Thyroid gland (tissue), 4 donors: ENCODE measurements around the gene C4orf17. TPM values are rescaled to one million over a fixed set of nuclear protein-coding genes. Genes with fewer than 3 reads are reported as not detected.

ENCODE experiments used
- DNase-seq, 2 donors: peaks; one replicate each; pipeline ENCODE4 v3.0.0-alpha.2; 2019
- H3K27ac ChIP-seq, 3 donors: fragments of 200-600 bp; sonication (generic); 1 replicate in 2 of 3; 2 replicates in 1 of 3; pipeline ENCODE4 v1.5.1; 2016 to 2019; ENCODE audit warnings: mild to moderate bottlenecking in 1 of 3, moderate library complexity in 1 of 3
- H3K27me3 ChIP-seq: fragments of 200-600 bp; sonication (generic); one replicate; pipeline ENCODE4 v1.5.1; 2019
- H3K36me3 ChIP-seq, 2 donors: fragments of 200-600 bp; sonication (generic); one replicate each; pipeline ENCODE4 v1.5.1; 2016 to 2019
- H3K4me1 ChIP-seq, 2 donors: fragments of 200-600 bp; sonication (generic); one replicate each; pipeline ENCODE4 v1.5.1; 2017 to 2019
- H3K4me3 ChIP-seq, 3 donors: fragments of 200-600 bp; sonication (generic); replicated peaks in 1 of 3; 1 replicate in 2 of 3; 2 replicates in 1 of 3; pipeline ENCODE4 v1.5.1; 2016; ENCODE audit warnings: mild to moderate bottlenecking in 1 of 3
- H3K9me3 ChIP-seq: fragments of 200-600 bp; sonication (generic); one replicate; pipeline ENCODE4 v1.5.1; 2017
- POLR2A ChIP-seq, 2 donors: fragments of 450-650 bp; IDR thresholded peaks; one replicate each; pipeline ENCODE4 v1.6.1; 2017; ENCODE audit warnings: antibody characterized with exemption in 2 of 2, mild to moderate bottlenecking in 2 of 2, moderate library complexity in 1 of 2
- WGBS, 2 donors: methylation state at CpG; one replicate each; pipeline ENCODE4 v1.1.5; 2017; 5-methylcytosine and 5-hydroxymethylcytosine counted together
- intact Hi-C: fragments of 100-400 bp; cut with DNase I; formaldehyde crosslinking; loops from one replicate; pipeline ENCODE4 v1.15.1; 2023
- total RNA-seq, 4 donors: library from RNA; depleted of rRNA; stranded (reverse); fragments of >200 nt; gene quantifications; one replicate each; pipeline ENCODE4 v1.2.3, GENCODE V29; 2016
- TF ChIP-seq, protein P1 (sequence below), 6 experiments: fragments of 200-600 bp in 3 of 6; fragments of 450-650 bp in 3 of 6; sonication (generic) in 3 of 6; IDR thresholded peaks; one replicate each; pipeline ENCODE4 v1.5.1; 2016 to 2019; ENCODE audit warnings: antibody characterized with exemption in 6 of 6, mild to moderate bottlenecking in 2 of 6, inconsistent platforms in 1 of 6, moderate library complexity in 1 of 6

Gene C4orf17
- total RNA-seq, 4 donors from 2014 or later = not detected

DNA sequence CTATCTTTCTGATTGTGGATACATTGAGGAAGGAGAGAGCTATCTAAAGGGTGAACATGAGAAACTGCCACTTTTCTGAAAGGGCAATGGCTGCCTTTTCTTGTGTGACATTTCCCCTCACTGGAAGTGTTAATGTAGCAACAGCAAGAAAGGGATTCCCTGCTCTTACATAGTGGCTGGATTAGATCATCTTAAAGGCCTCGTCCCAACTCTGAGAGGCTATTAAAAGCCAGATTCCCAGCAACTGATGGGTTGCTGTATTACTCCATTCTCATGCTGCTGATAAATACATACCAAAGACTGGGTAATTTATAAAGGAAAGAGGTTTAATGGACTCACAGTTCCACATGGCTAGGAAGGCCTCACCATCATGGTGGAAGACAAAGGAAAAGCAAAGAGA is 41.9 kb upstream of the C4orf17 start:
- 80 to 88% methylated on average over 1 of the region's 1 CpG for WGBS, 2 donors
- no peak overlapping the region for H3K4me3 ChIP-seq
- TF ChIP-seq, protein P1, sequence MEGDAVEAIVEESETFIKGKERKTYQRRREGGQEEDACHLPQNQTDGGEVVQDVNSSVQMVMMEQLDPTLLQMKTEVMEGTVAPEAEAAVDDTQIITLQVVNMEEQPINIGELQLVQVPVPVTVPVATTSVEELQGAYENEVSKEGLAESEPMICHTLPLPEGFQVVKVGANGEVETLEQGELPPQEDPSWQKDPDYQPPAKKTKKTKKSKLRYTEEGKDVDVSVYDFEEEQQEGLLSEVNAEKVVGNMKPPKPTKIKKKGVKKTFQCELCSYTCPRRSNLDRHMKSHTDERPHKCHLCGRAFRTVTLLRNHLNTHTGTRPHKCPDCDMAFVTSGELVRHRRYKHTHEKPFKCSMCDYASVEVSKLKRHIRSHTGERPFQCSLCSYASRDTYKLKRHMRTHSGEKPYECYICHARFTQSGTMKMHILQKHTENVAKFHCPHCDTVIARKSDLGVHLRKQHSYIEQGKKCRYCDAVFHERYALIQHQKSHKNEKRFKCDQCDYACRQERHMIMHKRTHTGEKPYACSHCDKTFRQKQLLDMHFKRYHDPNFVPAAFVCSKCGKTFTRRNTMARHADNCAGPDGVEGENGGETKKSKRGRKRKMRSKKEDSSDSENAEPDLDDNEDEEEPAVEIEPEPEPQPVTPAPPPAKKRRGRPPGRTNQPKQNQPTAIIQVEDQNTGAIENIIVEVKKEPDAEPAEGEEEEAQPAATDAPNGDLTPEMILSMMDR (IDR thresholded peaks at IDR 0.05) = no peak
- no peak for TF ChIP-seq POLR2A (IDR thresholded peaks at IDR 0.05)
- no peaks in the 10 kb centered on the region for H3K4me1 ChIP-seq
- intact Hi-C loops = loop anchor here (10.0 kb wide), 1 partner anchor 354 kb away; no protein-coding TSS in a partner anchor
- no peaks in the 10 kb centered on the region for H3K27me3 ChIP-seq
- H3K27ac ChIP-seq = no peak overlapping the region
- H3K36me3 ChIP-seq = no peaks in the 10 kb centered on the region
- DNase-seq = no peak
- no peaks in the 10 kb centered on the region for H3K9me3 ChIP-seq

DNA sequence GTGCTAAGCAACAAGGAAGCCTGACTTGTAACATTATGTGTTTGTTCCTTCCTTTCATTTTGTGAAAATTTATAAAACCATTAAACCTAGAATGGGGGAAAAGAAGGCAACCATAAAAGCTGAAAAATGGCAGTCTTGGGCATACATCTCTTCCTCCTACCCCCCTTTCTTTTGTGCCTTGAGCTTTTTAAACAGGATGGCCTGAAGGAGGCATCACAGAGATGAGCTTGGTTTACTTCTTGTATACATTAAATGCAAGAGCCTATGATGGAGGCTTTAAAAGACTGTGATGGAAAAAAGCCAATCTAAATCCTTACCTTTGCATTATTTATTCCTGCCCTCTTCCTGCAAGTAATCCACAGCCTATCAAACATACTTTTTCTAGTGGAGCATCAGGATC is 39.5 kb upstream of the C4orf17 start:
- no peaks in the 10 kb centered on the region for H3K9me3 ChIP-seq
- no peak overlapping the region for H3K27ac ChIP-seq
- H3K4me3 ChIP-seq = no peak overlapping the region
- H3K36me3 ChIP-seq = no peaks in the 10 kb centered on the region
- intact Hi-C loops = no loop called here
- no peak for TF ChIP-seq POLR2A (IDR thresholded peaks at IDR 0.05)
- TF ChIP-seq, protein P1 (IDR thresholded peaks at IDR 0.05) = no peak
- H3K27me3 ChIP-seq = no peaks in the 10 kb centered on the region
- H3K4me1 ChIP-seq = no peaks in the 10 kb centered on the region
- DNase-seq = no peak

DNA sequence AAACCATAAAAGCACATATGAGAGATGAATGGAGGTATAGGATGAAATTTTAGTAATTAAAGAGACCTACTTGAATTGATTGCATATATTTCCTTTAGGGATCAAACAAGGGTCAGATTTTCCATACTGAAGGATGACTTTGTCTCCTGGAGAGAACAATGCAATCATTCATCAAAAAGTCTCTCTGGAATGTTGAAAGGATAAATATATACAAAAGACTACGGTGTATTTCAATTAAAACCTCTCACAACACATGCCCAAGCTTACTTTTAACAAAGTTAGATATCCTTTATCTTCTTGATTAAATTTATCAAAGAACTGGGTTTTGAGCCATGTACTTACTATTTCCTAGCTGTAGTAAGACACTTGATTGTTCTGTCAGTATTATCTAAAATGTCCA is 38.9 kb upstream of the C4orf17 start:
- 43 to 55% methylated on average over 1 of the region's 1 CpG for WGBS, 2 donors

DNA sequence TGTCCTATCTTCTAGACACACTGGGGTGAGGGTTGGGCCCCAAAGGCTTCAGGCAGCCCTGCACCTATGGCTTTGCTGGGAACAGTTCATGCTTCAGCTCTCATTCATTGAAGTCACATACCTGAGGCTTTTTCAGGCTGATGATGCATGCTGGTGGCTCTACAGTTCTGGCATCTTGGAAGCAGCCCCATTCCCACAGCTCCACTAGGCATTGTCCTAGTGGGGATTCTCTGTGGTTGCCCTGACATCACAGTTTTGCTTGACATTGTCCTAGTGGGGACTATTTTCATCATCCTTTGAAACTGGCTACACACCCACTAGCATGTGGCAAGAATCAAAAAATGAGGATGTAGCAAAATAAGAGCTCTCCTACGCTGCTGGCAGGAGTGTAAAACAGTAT is 37.7 kb upstream of the C4orf17 start:
- DNase-seq = no peak
- intact Hi-C loops = no loop called here
- no peaks in the 10 kb centered on the region for H3K9me3 ChIP-seq
- no peak overlapping the region for H3K27ac ChIP-seq
- no peaks in the 10 kb centered on the region for H3K4me1 ChIP-seq
- H3K27me3 ChIP-seq = no peaks in the 10 kb centered on the region
- no peaks in the 10 kb centered on the region for H3K36me3 ChIP-seq
- H3K4me3 ChIP-seq = no peak overlapping the region
- TF ChIP-seq, protein P1 (IDR thresholded peaks at IDR 0.05) = no peak
- TF ChIP-seq POLR2A (IDR thresholded peaks at IDR 0.05) = no peak
- 35 to 97% methylated on average over 1 of the region's 1 CpG for WGBS, 2 donors

More for the DNA sequence above, 38.9 kb upstream of the C4orf17 start:
- Histone ChIP-seq H3K4me1 (no peaks in the 10 kb centered on the region), H3K4me3 (no peak overlapping the region), H3K36me3 (no peaks in the 10 kb centered on the region), H3K27ac (no peak overlapping the region), H3K27me3 (no peaks in the 10 kb centered on the region), H3K9me3 (no peaks in the 10 kb centered on the region)
- DNase-seq = no peak
- TF ChIP-seq, protein P1 (IDR thresholded peaks at IDR 0.05) = no peak
- TF ChIP-seq POLR2A (IDR thresholded peaks at IDR 0.05) = no peak
- intact Hi-C loops = no loop called here

DNA sequence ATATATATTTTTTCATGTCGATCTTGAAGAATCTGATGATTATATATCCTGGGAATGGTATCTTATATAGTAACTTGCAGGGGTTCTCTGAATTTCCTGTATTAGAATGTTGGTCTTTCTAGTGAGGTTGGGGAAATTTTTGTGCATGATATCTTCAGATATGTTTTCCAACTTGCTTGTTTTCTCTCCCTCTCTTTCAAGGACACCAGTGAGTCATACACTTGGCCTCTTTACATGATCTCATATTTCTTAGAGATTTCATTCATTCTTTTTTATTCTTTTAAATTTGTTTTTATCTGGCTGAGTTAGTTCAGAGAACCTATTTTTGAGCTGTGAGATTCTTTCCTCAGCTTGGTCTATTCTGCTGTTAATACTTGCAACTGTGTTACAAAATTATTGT is 27.2 kb upstream of the C4orf17 start:
- no peak overlapping the region for H3K27ac ChIP-seq
- H3K27me3 ChIP-seq = no peaks in the 10 kb centered on the region
- H3K36me3 ChIP-seq = no peaks in the 10 kb centered on the region
- 89 to 93% methylated on average over 1 of the region's 1 CpG for WGBS, 2 donors
- H3K4me3 ChIP-seq = no peak overlapping the region
- H3K9me3 ChIP-seq = no peaks in the 10 kb centered on the region
- no peak for DNase-seq
- TF ChIP-seq, protein P1 (IDR thresholded peaks at IDR 0.05) = no peak
- no peak for TF ChIP-seq POLR2A (IDR thresholded peaks at IDR 0.05)
- no peaks in the 10 kb centered on the region for H3K4me1 ChIP-seq
- intact Hi-C loops = no loop called here
